ENCODE results near the gene EFCAB6.

- TF ChIP-seq, protein P1, sequence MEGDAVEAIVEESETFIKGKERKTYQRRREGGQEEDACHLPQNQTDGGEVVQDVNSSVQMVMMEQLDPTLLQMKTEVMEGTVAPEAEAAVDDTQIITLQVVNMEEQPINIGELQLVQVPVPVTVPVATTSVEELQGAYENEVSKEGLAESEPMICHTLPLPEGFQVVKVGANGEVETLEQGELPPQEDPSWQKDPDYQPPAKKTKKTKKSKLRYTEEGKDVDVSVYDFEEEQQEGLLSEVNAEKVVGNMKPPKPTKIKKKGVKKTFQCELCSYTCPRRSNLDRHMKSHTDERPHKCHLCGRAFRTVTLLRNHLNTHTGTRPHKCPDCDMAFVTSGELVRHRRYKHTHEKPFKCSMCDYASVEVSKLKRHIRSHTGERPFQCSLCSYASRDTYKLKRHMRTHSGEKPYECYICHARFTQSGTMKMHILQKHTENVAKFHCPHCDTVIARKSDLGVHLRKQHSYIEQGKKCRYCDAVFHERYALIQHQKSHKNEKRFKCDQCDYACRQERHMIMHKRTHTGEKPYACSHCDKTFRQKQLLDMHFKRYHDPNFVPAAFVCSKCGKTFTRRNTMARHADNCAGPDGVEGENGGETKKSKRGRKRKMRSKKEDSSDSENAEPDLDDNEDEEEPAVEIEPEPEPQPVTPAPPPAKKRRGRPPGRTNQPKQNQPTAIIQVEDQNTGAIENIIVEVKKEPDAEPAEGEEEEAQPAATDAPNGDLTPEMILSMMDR (conservative IDR thresholded peaks at IDR 0.05; ENCODE audit: low read length) = no peak
- no peak for TF ChIP-seq EZH2phosphoT487 (IDR thresholded peaks at IDR 0.05; ENCODE audit: borderline replicate concordance)
Measured at GRCh38 chr22:43755011-43755410, 57.1 kb downstream of the EFCAB6 start.
